ENCODE measurements around the gene FBXO30. TPM values are rescaled to one million over a fixed set of nuclear protein-coding genes. Genes with fewer than 3 reads are reported as not detected.
A peak's percentile ranks its signal among the peaks of the same experiment; 100 is the strongest.

Gene FBXO30
- total RNA-seq, 4 donors from 2014 or later, result 47.1 to 92.2 (median 69.3) TPM

- intact Hi-C loops (cut with DNase I), result no loop called here
- H3K27ac ChIP-seq (replicated peaks in 1 of 4), result peak overlapping the region in 1 of 4 donors; percentile 6
- TF ChIP-seq POLR2A (IDR thresholded peaks at IDR 0.05; ENCODE audit: low read depth) (no peak), EP300 (IDR thresholded peaks at IDR 0.05) (no peak), POLR2AphosphoS5 (IDR thresholded peaks at IDR 0.05) (no peak), CTCF (IDR thresholded peaks at IDR 0.05) (no peak)
- DNase-seq (ENCODE audit: extremely low spot score), result no peak
- H3K36me3 ChIP-seq, result no peaks in the 10 kb centered on the region
- no peaks in the 10 kb centered on the region for H3K27me3 ChIP-seq
- H3K9me3 ChIP-seq, result no peaks in the 10 kb centered on the region
- no peak overlapping the region for H3K4me3 ChIP-seq
- H3K4me1 ChIP-seq, result peaks cover 17 to 53% (median 41%) of the 10 kb centered on the region in 4 donors
Observed at GRCh38 chr6:145839653-145840052, 25.1 kb upstream of the FBXO30 start.

- TF ChIP-seq POLR2A (IDR thresholded peaks at IDR 0.05; ENCODE audit: low read depth) (no peak), CTCF (IDR thresholded peaks at IDR 0.05) (no peak), POLR2AphosphoS5 (IDR thresholded peaks at IDR 0.05) (no peak), EP300 (IDR thresholded peaks at IDR 0.05) (no peak)
- peaks cover 15 to 40% (median 29%) of the 10 kb centered on the region in 4 donors for H3K4me1 ChIP-seq
- H3K27ac ChIP-seq (replicated peaks in 1 of 4), result peak overlapping the region in 1 of 4 donors; percentile 6
- 91% methylated on average over 1 of the region's 1 CpG for WGBS
- no peaks in the 10 kb centered on the region for H3K36me3 ChIP-seq
- H3K27me3 ChIP-seq, result no peaks in the 10 kb centered on the region
- no peak overlapping the region for H3K4me3 ChIP-seq
- no peak for DNase-seq (ENCODE audit: extremely low spot score)
- intact Hi-C loops (cut with DNase I), result no loop called here
- H3K9me3 ChIP-seq, result no peaks in the 10 kb centered on the region
Observed at GRCh38 chr6:145838305-145838704, 23.7 kb upstream of the FBXO30 start.

GRCh38 chr6:145836772-145837171 is 22.2 kb upstream of the FBXO30 start:
- Histone ChIP-seq H3K27me3 (no peaks in the 10 kb centered on the region), H3K4me1 (peaks cover 6 to 27% (median 15%) of the 10 kb centered on the region in 4 donors), H3K36me3 (no peaks in the 10 kb centered on the region), H3K4me3 (no peak overlapping the region), H3K9me3 (no peaks in the 10 kb centered on the region), H3K27ac (replicated peaks in 1 of 4) (peak overlapping the region in 1 of 4 donors; percentile 6)
- no peak for DNase-seq (ENCODE audit: extremely low spot score)
- intact Hi-C loops (cut with DNase I), result no loop called here
- 80% methylated on average over 1 of the region's 1 CpG for WGBS
- no peak for TF ChIP-seq POLR2AphosphoS5 (IDR thresholded peaks at IDR 0.05)
- TF ChIP-seq EP300 (IDR thresholded peaks at IDR 0.05), result no peak
- no peak for TF ChIP-seq POLR2A (IDR thresholded peaks at IDR 0.05; ENCODE audit: low read depth)
- no peak for TF ChIP-seq CTCF (IDR thresholded peaks at IDR 0.05)

- H3K9me3 ChIP-seq, result no peaks in the 10 kb centered on the region
- intact Hi-C loops (cut with DNase I), result no loop called here
- 81% methylated on average over 2 of the region's 2 CpGs for WGBS
- TF ChIP-seq CTCF (IDR thresholded peaks at IDR 0.05), result no peak
- no peaks in the 10 kb centered on the region for H3K36me3 ChIP-seq
- H3K27ac ChIP-seq (replicated peaks in 1 of 4), result peak overlapping the region in 1 of 4 donors; percentile 2
- H3K4me3 ChIP-seq, result no peak overlapping the region
- DNase-seq (ENCODE audit: extremely low spot score), result no peak
- H3K4me1 ChIP-seq, result peaks cover 0 to 21% (median 9%) of the 10 kb centered on the region in 4 donors
- H3K27me3 ChIP-seq, result no peaks in the 10 kb centered on the region
Observed at GRCh38 chr6:145836170-145836569, 21.6 kb upstream of the FBXO30 start.

- DNase-seq (ENCODE audit: extremely low spot score), result no peak
- Histone ChIP-seq H3K4me1 (peaks cover 0 to 7% (median 2%) of the 10 kb centered on the region in 4 donors), H3K36me3 (no peaks in the 10 kb centered on the region), H3K27ac (replicated peaks in 1 of 4) (no peak overlapping the region), H3K27me3 (no peaks in the 10 kb centered on the region), H3K9me3 (no peaks in the 10 kb centered on the region), H3K4me3 (no peak overlapping the region)
- TF ChIP-seq CTCF (IDR thresholded peaks at IDR 0.05), result no peak
- no peak for TF ChIP-seq POLR2AphosphoS5 (IDR thresholded peaks at IDR 0.05)
- no peak for TF ChIP-seq POLR2A (IDR thresholded peaks at IDR 0.05; ENCODE audit: low read depth)
- TF ChIP-seq EP300 (IDR thresholded peaks at IDR 0.05), result no peak
- intact Hi-C loops (cut with DNase I), result no loop called here
Observed at GRCh38 chr6:145830612-145831011, 16.0 kb upstream of the FBXO30 start.
